Testis (tissue), 2 donors: Measurements from ENCODE around the gene CHML.

Experiments used
- CTCF ChIP-seq, 3 experiments: fragments of 450-650 bp in 2 of 3; fragments of 200-600 bp in 1 of 3; sonication (generic) in 1 of 3; IDR thresholded peaks; one replicate each; pipeline ENCODE4 v1.5.1; 2016 to 2019; ENCODE audit warnings: antibody characterized with exemption in 3 of 3, mild to moderate bottlenecking in 2 of 3, moderate library complexity in 1 of 3
- POLR2A ChIP-seq: fragments of 450-650 bp; IDR thresholded peaks from one replicate; pipeline ENCODE4 v1.6.1; 2017; ENCODE audit warnings: antibody characterized with exemption, mild to moderate bottlenecking, moderate library complexity

- no peak for TF ChIP-seq POLR2A
- TF ChIP-seq CTCF (IDR thresholded peaks at IDR 0.05): no peak
Measured at GRCh38 chr1:241596633-241597032, 43.5 kb downstream of the CHML start.
